IMR-90 (cell line): ENCODE data around the gene VAT1L. TPM values are rescaled to one million over a fixed set of nuclear protein-coding genes. Genes with fewer than 3 reads are reported as not detected.

Experiments
- ATAC-seq: fragments of 200-7000 bp; cut with Tn5 transposase; 2 replicates; pipeline ENCODE4 v1.9.1; 2020; ENCODE audit warnings: low read depth, mild to moderate bottlenecking, moderate library complexity
- BruUV-seq: library from RNA; stranded (reverse); fragments of 400-500 nt; replicated peaks from 2 replicates; lab custom pipeline; 2021; lab: Mats Ljungman, UMichigan
- CTCF ChIA-PET: fragments of 300-600 bp; formaldehyde crosslinking; extraction: SDS; loops from one replicate; lab custom pipeline; 2021; ENCODE audit warnings: antibody characterized with exemption; lab: Yijun Ruan, JAX
- POLR2A ChIA-PET: fragments of 300-600 bp; sonication (Branson Sonifier 250); formaldehyde crosslinking; loops from one replicate; lab custom pipeline; 2022; ENCODE audit warnings: antibody characterized with exemption; ENCODE audit not compliant: unreplicated experiment; lab: Charles Lee
- DNase-seq: peaks from one replicate; pipeline ENCODE4 v3.0.0; 2013
- H2AFZ ChIP-seq: replicated peaks from 2 replicates; pipeline ENCODE3; 2013; ENCODE audit warnings: low read length, mild to moderate bottlenecking; ENCODE audit not compliant: poor library complexity
- H2AK5ac ChIP-seq: 2 replicates; pipeline ENCODE4 v1.6.1; 2013; ENCODE audit warnings: low read depth, low read length, inconsistent platforms
- H2AK9ac ChIP-seq: replicated peaks from 2 replicates; pipeline ENCODE3; 2013; ENCODE audit warnings: mild to moderate bottlenecking, low read depth, low read length, moderate library complexity; ENCODE audit not compliant: poor library complexity
- H2BK120ac ChIP-seq: 2 replicates; pipeline ENCODE4 v1.6.1; 2013; ENCODE audit warnings: low read depth, low read length, inconsistent platforms
- H2BK15ac ChIP-seq: 3 replicates; pipeline ENCODE4 v1.6.1; 2013; ENCODE audit warnings: low read depth, low read length, inconsistent platforms
- H2BK20ac ChIP-seq: 2 replicates; pipeline ENCODE4 v1.6.1; 2013; ENCODE audit warnings: low read depth, mild to moderate bottlenecking, inconsistent platforms, low read length, moderate library complexity
- H2BK5ac ChIP-seq: 2 replicates; pipeline ENCODE4 v1.6.1; 2013; ENCODE audit warnings: mild to moderate bottlenecking, low read depth, low read length, inconsistent platforms; ENCODE audit not compliant: poor library complexity, severe bottlenecking
- H3K14ac ChIP-seq: replicated peaks from 2 replicates; pipeline ENCODE4 v1.6.1; 2013; ENCODE audit warnings: low read depth, low read length, inconsistent platforms
- H3K18ac ChIP-seq: 2 replicates; pipeline ENCODE4 v1.6.1; 2013; ENCODE audit warnings: low read depth, low read length, control low read depth
- H3K23ac ChIP-seq: 2 replicates; pipeline ENCODE4 v1.6.1; 2013; ENCODE audit warnings: low read depth, low read length, inconsistent platforms
- H3K27ac ChIP-seq: 2 replicates; pipeline ENCODE4 v1.5.1; 2013; ENCODE audit warnings: mild to moderate bottlenecking, control low read depth, low read length; ENCODE audit not compliant: insufficient read depth
- H3K27me3 ChIP-seq: 2 replicates; pipeline ENCODE4 v1.6.1; 2013; ENCODE audit warnings: low read length; ENCODE audit not compliant: control insufficient read depth, insufficient read depth
- H3K36me3 ChIP-seq: 2 replicates; pipeline ENCODE4 v1.6.1; 2013; ENCODE audit warnings: low read length, mixed read lengths; ENCODE audit not compliant: control insufficient read depth, insufficient read depth
- H3K4ac ChIP-seq: 2 replicates; pipeline ENCODE4 v1.6.1; 2013; ENCODE audit warnings: low read depth, low read length, inconsistent platforms
- H3K4me1 ChIP-seq: 2 replicates; pipeline ENCODE4 v1.6.1; 2013; ENCODE audit warnings: low read length, mixed read lengths; ENCODE audit not compliant: control insufficient read depth, insufficient read depth
- H3K4me2 ChIP-seq: 2 replicates; pipeline ENCODE4 v1.6.1; 2013; ENCODE audit warnings: low read depth, mild to moderate bottlenecking, control low read depth, low read length, moderate library complexity
- H3K4me3 ChIP-seq: 2 replicates; pipeline ENCODE4 v1.5.1; 2013; ENCODE audit warnings: low read depth, mild to moderate bottlenecking, control low read depth, low read length, moderate library complexity; ENCODE audit not compliant: insufficient read depth
- H3K56ac ChIP-seq: 2 replicates; pipeline ENCODE4 v1.6.1; 2013; ENCODE audit warnings: low read length, inconsistent platforms; ENCODE audit not compliant: insufficient read depth; ENCODE audit errors: extremely low read depth
- H3K79me1 ChIP-seq, 2 experiments: 2 replicates each; pipeline ENCODE4 v1.6.1; 2013; ENCODE audit warnings: low read length in 2 of 2, inconsistent platforms in 1 of 2, low read depth in 1 of 2
- H3K9ac ChIP-seq: 2 replicates; pipeline ENCODE4 v1.6.1; 2013; ENCODE audit warnings: low read depth, low read length, control low read depth
- H3K9me1 ChIP-seq: 2 replicates; pipeline ENCODE4 v1.6.1; 2013; ENCODE audit warnings: low read length, inconsistent platforms; ENCODE audit not compliant: insufficient read depth
- H3K9me3 ChIP-seq: 2 replicates; pipeline ENCODE4 v1.6.1; 2013; ENCODE audit warnings: low read length; ENCODE audit not compliant: control insufficient read depth, insufficient read depth
- H4K20me1 ChIP-seq: 2 replicates; pipeline ENCODE4 v1.6.1; 2013; ENCODE audit warnings: low read length, inconsistent platforms; ENCODE audit not compliant: insufficient read depth
- H4K5ac ChIP-seq: 2 replicates; pipeline ENCODE4 v1.6.1; 2013; ENCODE audit warnings: mild to moderate bottlenecking, low read depth, low read length, control low read depth
- H4K8ac ChIP-seq, 2 experiments: 2 replicates each; pipeline ENCODE4 v1.6.1; 2013; ENCODE audit warnings: low read depth in 2 of 2, low read length in 2 of 2, control low read depth in 1 of 2, inconsistent platforms in 1 of 2
- H4K91ac ChIP-seq: 2 replicates; pipeline ENCODE4 v1.6.1; 2013; ENCODE audit warnings: low read depth, low read length, inconsistent platforms; ENCODE audit not compliant: insufficient read depth
- BHLHE40 ChIP-seq: fragments of 150-350 bp; IDR thresholded peaks from 2 replicates; pipeline ENCODE4 v1.6.1; 2016; ENCODE audit warnings: mild to moderate bottlenecking, low read depth, low read length
- CEBPB ChIP-seq: IDR thresholded peaks from 2 replicates; pipeline ENCODE4 v1.6.1; 2012; ENCODE audit warnings: low read depth, low read length, improper control_type of control experiment
- FOS ChIP-seq: fragments of 150-350 bp; IDR thresholded peaks from 2 replicates; pipeline ENCODE4 v1.6.1; 2016; ENCODE audit warnings: low read depth, low read length
- MAFK ChIP-seq: IDR thresholded peaks from 2 replicates; pipeline ENCODE4 v1.6.1; 2012; ENCODE audit warnings: low read depth, low read length, improper control_type of control experiment
- MAZ ChIP-seq: IDR thresholded peaks from 2 replicates; pipeline ENCODE4 v1.6.1; 2012; ENCODE audit warnings: low read depth, mild to moderate bottlenecking, low read length, improper control_type of control experiment, moderate library complexity, borderline replicate concordance
- MXI1 ChIP-seq: IDR thresholded peaks from 2 replicates; pipeline ENCODE4 v1.6.1; 2012; ENCODE audit warnings: low read depth, mild to moderate bottlenecking, low read length, moderate library complexity, borderline replicate concordance
- NFE2L2 ChIP-seq: fragments of 150-350 bp; IDR thresholded peaks from 2 replicates; pipeline ENCODE4 v1.6.1; 2016; ENCODE audit warnings: low read depth, mild to moderate bottlenecking, low read length
- RAD21 ChIP-seq: IDR thresholded peaks from 2 replicates; pipeline ENCODE4 v1.6.1; 2012; ENCODE audit warnings: low read length, improper control_type of control experiment
- RCOR1 ChIP-seq: IDR thresholded peaks from 2 replicates; pipeline ENCODE4 v1.6.1; 2012; ENCODE audit warnings: mild to moderate bottlenecking, low read length, improper control_type of control experiment; ENCODE audit not compliant: insufficient replicate concordance
- WGBS, 2 experiments: methylation state at CpG; one replicate each; pipeline versions ENCODE4 v1.1.5 to v1.1.7; 2013; ENCODE audit warnings: missing lambda C conversion rate in 2 of 2; ENCODE audit not compliant: insufficient read length in 1 of 2; ENCODE audit errors: extremely low coverage in 2 of 2; 5-methylcytosine and 5-hydroxymethylcytosine counted together
- dilution Hi-C: fragments of 300-500 bp; cut with HindIII; formaldehyde crosslinking; loops from one replicate; pipeline ENCODE4 v1.14.3; 2018; ENCODE audit warnings: low sequenced_read_pairs; ENCODE audit not compliant: unreplicated experiment
- in situ Hi-C: fragments of 300-500 bp; cut with MboI; formaldehyde crosslinking; loops from 3 replicates; pipeline ENCODE4 v1.14.3; 2019; ENCODE audit warnings: low sequenced_read_pairs, inconsistent platforms, mixed read lengths
- intact Hi-C: fragments of 100-400 bp; cut with micrococcal nuclease; formaldehyde crosslinking; loops from 2 replicates; pipeline ENCODE4 v1.10.0; 2022
- polyA plus RNA-seq, 3 experiments: library from polyadenylated mRNA; depleted of rRNA; stranded (reverse); fragments of >200 nt; gene quantifications; 2 replicates each; pipeline ENCODE4 v1.2.3, GENCODE V29; 2012; ENCODE audit warnings: low replicate concordance in 1 of 3
- total RNA-seq: library from RNA; depleted of rRNA; stranded (reverse); fragments of >200 nt; gene quantifications from 2 replicates; pipeline ENCODE4 v1.2.3, GENCODE V29; 2012

Gene VAT1L
- total and polyA plus RNA-seq, 2 of the 4 experiments (the other 2 are of a cell fraction), result 15.4 to 18.5 TPM

DNA sequence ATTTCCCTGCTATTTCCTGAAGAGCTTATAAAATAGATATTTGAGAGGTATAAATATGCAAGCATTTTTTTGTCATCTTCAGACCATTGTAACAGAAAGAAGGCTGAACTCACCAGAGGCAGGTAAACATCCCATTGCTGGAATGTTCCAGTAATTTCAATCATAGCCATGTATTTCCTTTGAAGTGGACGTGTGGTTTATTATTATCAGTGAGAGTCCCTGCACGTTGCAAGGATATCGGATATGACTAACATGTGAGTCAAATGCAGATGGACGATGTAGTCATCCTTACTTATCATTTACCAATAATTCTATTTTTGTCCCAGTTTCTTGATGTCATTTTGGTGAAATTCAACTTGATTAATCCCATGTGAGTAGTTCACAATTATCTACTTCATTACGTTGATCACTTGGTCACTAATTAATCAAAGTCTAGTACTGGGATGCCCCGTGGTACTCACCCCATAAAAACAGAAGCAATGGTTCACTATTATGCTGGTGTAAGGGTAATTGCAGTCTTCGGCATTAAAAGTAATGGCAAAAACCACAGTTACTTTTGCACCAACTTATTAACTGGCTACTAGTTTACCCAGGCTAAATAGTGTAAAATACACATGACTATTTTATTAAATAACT lies 89.5 kb downstream of the VAT1L start:
- peak overlapping the region; percentile 23; the same call in 1 of the 2 replicates for H3K4ac ChIP-seq
- no peak overlapping the region for H2AFZ ChIP-seq
- no peak overlapping the region for H3K4me3 ChIP-seq
- ChIA-PET POLR2A (no interaction called here), CTCF (no interaction called here)
- peak overlapping the region; percentile 33; the same call in 1 of the 3 replicates for H2BK15ac ChIP-seq
- TF ChIP-seq FOS (peak; percentile 97), CEBPB (peak; percentile 88), RAD21 (no peak), BHLHE40 (peak; percentile 92), RCOR1 (peak; percentile 83), MXI1 (no peak), MAFK (no peak), MAZ (no peak), NFE2L2 (0 out of 2 replicates have a peak, but pooled peaks have one; percentile 14)
- no peaks in the 10 kb centered on the region for H4K20me1 ChIP-seq
- H2BK20ac ChIP-seq, result peak overlapping the region; percentile 84; the same call in 1 of the 2 replicates
- H2AK5ac ChIP-seq, result no peak overlapping the region
- H3K14ac ChIP-seq, result 0 out of 2 replicates have a peak overlapping the region, but pooled peaks have one; percentile 40
- H3K18ac ChIP-seq, result peak overlapping the region; percentile 5; the same call in 1 of the 2 replicates
- BruUV-seq, result no TSS peak
- dilution Hi-C loops, result no loop called here
- peaks cover 3% of the 10 kb centered on the region; the same call in 1 of the 2 replicates for H3K9me1 ChIP-seq
- H2BK5ac ChIP-seq, result peak overlapping the region; percentile 55
- peak overlapping the region; percentile 75; the same call in 1 of the 2 replicates for H2BK120ac ChIP-seq
- no peak overlapping the region for H3K27ac ChIP-seq
- no peak overlapping the region for H3K56ac ChIP-seq
- no CpG with 5 or more reads among the region's 7 CpGs for WGBS, 2 experiments
- peak overlapping the region in 1 of 2 experiments; percentile 68; a peak in 2 of 4 replicates for H4K8ac ChIP-seq
- H3K4me2 ChIP-seq, result no peak overlapping the region
- no peaks in the 10 kb centered on the region for H3K36me3 ChIP-seq
- no peak overlapping the region for H3K23ac ChIP-seq
- H3K9me3 ChIP-seq, result no peaks in the 10 kb centered on the region
- H4K91ac ChIP-seq, result no peak overlapping the region
- intact Hi-C loops, result no loop called here
- no peak overlapping the region for H3K9ac ChIP-seq
- no peaks in the 10 kb centered on the region for H3K27me3 ChIP-seq
- in situ Hi-C loops, result no loop called here
- ATAC-seq, result peak; percentile 83
- peak; percentile 97 for DNase-seq
- H3K4me1 ChIP-seq, result peaks cover 8% of the 10 kb centered on the region
- H2AK9ac ChIP-seq, result no peak overlapping the region
- H4K5ac ChIP-seq, result no peak overlapping the region
- H3K79me1 ChIP-seq, result no peaks in the 10 kb centered on the region
